Cerebellar cortex (tissue), 1 donor: Measurements from ENCODE around the gene MAP3K8.

Source experiments
- DNase-seq: peaks from one replicate; pipeline ENCODE4 v3.0.0-alpha.2; 2015; ENCODE audit warnings: low spot score

Gene MAP3K8

GRCh38 chr10:30433730-30434272, at the start of gene MAP3K8:
Gene MAP3K8 (plus strand): TSS chr10:30434184. CDS start chr10:30438939, 4,755 bp downstream.
- DNase-seq, result peak; percentile 78

GRCh38 chr10:30384701-30385201, 49.2 kb upstream of the MAP3K8 start:
- peak; percentile 33 for DNase-seq

- no peak for DNase-seq
Observed at GRCh38 chr10:30386801-30387588, 47.0 kb upstream of the MAP3K8 start.

GRCh38 chr10:30387646-30388243, 46.2 kb upstream of the MAP3K8 start:
- DNase-seq, result no peak

- DNase-seq, result no peak
Observed at GRCh38 chr10:30389543-30389942, 44.4 kb upstream of the MAP3K8 start.

GRCh38 chr10:30390207-30390606, 43.8 kb upstream of the MAP3K8 start:
- no peak for DNase-seq

- no peak for DNase-seq
Observed at GRCh38 chr10:30391266-30391665, 42.7 kb upstream of the MAP3K8 start.

- DNase-seq, result peak; percentile 49
Observed at GRCh38 chr10:30392564-30392990, 41.4 kb upstream of the MAP3K8 start.

GRCh38 chr10:30396293-30396692, 37.7 kb upstream of the MAP3K8 start:
- no peak for DNase-seq

- no peak for DNase-seq
Observed at GRCh38 chr10:30396698-30397097, 37.3 kb upstream of the MAP3K8 start.

GRCh38 chr10:30398193-30398592, 35.8 kb upstream of the MAP3K8 start:
- DNase-seq, result no peak

- no peak for DNase-seq
Observed at GRCh38 chr10:30398788-30399187, 35.2 kb upstream of the MAP3K8 start.

- DNase-seq, result no peak
Observed at GRCh38 chr10:30403494-30403893, 30.5 kb upstream of the MAP3K8 start.

- no peak for DNase-seq
Observed at GRCh38 chr10:30404540-30404939, 29.4 kb upstream of the MAP3K8 start.

GRCh38 chr10:30411263-30411662, 22.7 kb upstream of the MAP3K8 start:
- no peak for DNase-seq

GRCh38 chr10:30412901-30413300, 21.1 kb upstream of the MAP3K8 start:
- DNase-seq, result no peak

- peak; percentile 45 for DNase-seq
Observed at GRCh38 chr10:30413996-30414576, 19.9 kb upstream of the MAP3K8 start.

- no peak for DNase-seq
Observed at GRCh38 chr10:30415593-30415992, 18.4 kb upstream of the MAP3K8 start.

GRCh38 chr10:30417301-30417700, 16.7 kb upstream of the MAP3K8 start:
- no peak for DNase-seq

- no peak for DNase-seq
Observed at GRCh38 chr10:30420266-30420665, 13.7 kb upstream of the MAP3K8 start.

- no peak for DNase-seq
Observed at GRCh38 chr10:30420766-30421165, 13.2 kb upstream of the MAP3K8 start.

- no peak for DNase-seq
Observed at GRCh38 chr10:30422151-30422695, 11.8 kb upstream of the MAP3K8 start.
